HepG2 (cell line): ENCODE measurements around the gene ALDH1L2. TPM values are rescaled to one million over a fixed set of nuclear protein-coding genes. Genes with fewer than 3 reads are reported as not detected.
A peak's percentile ranks its signal among the peaks of the same experiment; 100 is the strongest.

Experiments used
- ATAC-seq: fragments of 200-7000 bp; cut with Tn5 transposase; 3 replicates; pipeline ENCODE4 v1.9.1; 2020; ENCODE audit warnings: mild to moderate bottlenecking, moderate library complexity
- BruUV-seq: library from RNA; stranded (reverse); fragments of 400-500 nt; replicated peaks from 2 replicates; lab custom pipeline; 2021; lab: Mats Ljungman, UMichigan
- CTCF ChIA-PET: fragments of 300-600 bp; formaldehyde crosslinking; extraction: SDS; loops from one replicate; lab custom pipeline; 2021; ENCODE audit warnings: low total read pairs, inconsistent platforms, low intra/inter-chr PET ratio; lab: Yijun Ruan, JAX
- POLR2A ChIA-PET: fragments of 350-600 bp; sonication (Branson Sonifier 250); formaldehyde crosslinking; loops from one replicate; lab custom pipeline; 2020; ENCODE audit warnings: antibody characterized with exemption, inconsistent platforms; lab: Yijun Ruan, JAX
- DNase-seq: peaks from one replicate; pipeline ENCODE4 v3.0.0-alpha.2; 2015; ENCODE audit warnings: low spot score
- FAIRE-seq: peaks from 3 replicates; lab custom pipeline; 2011; peaks lifted over from hg19 to GRCh38; lab: Jason Lieb, UNC
- H2AFZ ChIP-seq: one replicate; pipeline ENCODE4 v1.6.1; 2011; ENCODE audit warnings: low read length, inconsistent platforms
- H3K27ac ChIP-seq: fragments of 300-600 bp; 3 replicates; pipeline ENCODE4 v1.8.0; 2011; ENCODE audit warnings: mixed run types, mild to moderate bottlenecking, mixed read lengths, low read length, inconsistent platforms; ENCODE audit not compliant: insufficient read depth; ENCODE audit errors: extremely low read length
- H3K27me3 ChIP-seq, 2 experiments: fragments of 200-600 bp in 1 of 2; 2 replicates in 1 of 2; 3 replicates in 1 of 2; pipeline versions ENCODE4 v1.6.0 to v1.8.0; 2011; ENCODE audit warnings: low read length in 2 of 2, mild to moderate bottlenecking in 2 of 2, moderate library complexity in 2 of 2, inconsistent platforms in 1 of 2; ENCODE audit not compliant: insufficient read depth in 2 of 2, control insufficient read depth in 1 of 2
- H3K36me3 ChIP-seq, 2 experiments: fragments of 200-600 bp in 1 of 2; replicated peaks in 1 of 2; 2 replicates in 1 of 2; 3 replicates in 1 of 2; pipeline versions ENCODE4 v1.5.1 to v1.8.0; 2011; ENCODE audit warnings: low read length in 2 of 2, inconsistent platforms in 1 of 2; ENCODE audit not compliant: insufficient read depth in 2 of 2, control insufficient read depth in 1 of 2
- H3K4me1 ChIP-seq: 2 replicates; pipeline ENCODE4 v1.5.1; 2012; ENCODE audit warnings: low read length, inconsistent platforms; ENCODE audit not compliant: insufficient read depth
- H3K4me2 ChIP-seq: 2 replicates; pipeline ENCODE4 v1.6.0; 2011; ENCODE audit warnings: low read depth, low read length, inconsistent platforms
- H3K4me3 ChIP-seq, 3 experiments: fragments of 200-600 bp in 1 of 3; sonication (generic), shearing (Covaris generic) in 1 of 3; replicated peaks in 1 of 3; 2 replicates each; pipeline ENCODE4 v1.5.1; 2011 to 2016; ENCODE audit warnings: low read length in 3 of 3, inconsistent platforms in 2 of 3, low read depth in 2 of 3, mild to moderate bottlenecking in 2 of 3, control low read depth in 1 of 3, mixed read lengths in 1 of 3; ENCODE audit not compliant: insufficient read depth in 1 of 3
- H3K79me2 ChIP-seq: one replicate; pipeline ENCODE4 v1.6.1; 2011; ENCODE audit warnings: low read length, inconsistent platforms; ENCODE audit not compliant: insufficient read depth
- H3K9ac ChIP-seq: 2 replicates; pipeline ENCODE4 v1.6.0; 2011; ENCODE audit warnings: mild to moderate bottlenecking, low read depth, low read length, inconsistent platforms; ENCODE audit not compliant: insufficient read depth
- H3K9me3 ChIP-seq: 2 replicates; pipeline ENCODE4 v1.5.1; 2012; ENCODE audit warnings: mild to moderate bottlenecking, low read length
- H4K20me1 ChIP-seq: 2 replicates; pipeline ENCODE4 v1.6.0; 2011; ENCODE audit warnings: inconsistent platforms, mild to moderate bottlenecking, low read length, moderate library complexity; ENCODE audit not compliant: insufficient read depth
- CEBPB ChIP-seq: IDR thresholded peaks from 2 replicates; pipeline ENCODE4 v1.6.1; 2011; ENCODE audit warnings: low read depth, low read length, improper control_type of control experiment, borderline replicate concordance
- DR1 ChIP-seq: sonication (generic); formaldehyde crosslinking; IDR thresholded peaks from 2 replicates; pipeline ENCODE4 v1.8.0; 2021; ENCODE audit warnings: mild to moderate bottlenecking, missing genetic modification reagents, inconsistent platforms
- MIXL1 ChIP-seq: IDR thresholded peaks from 2 replicates; pipeline ENCODE4 v1.6.1; 2016
- SP2 ChIP-seq: sonication (generic); formaldehyde crosslinking; IDR thresholded peaks from 2 replicates; pipeline ENCODE4 v1.5.1; 2020; ENCODE audit warnings: mild to moderate bottlenecking, missing genetic modification reagents
- ZKSCAN5 ChIP-seq: sonication (generic); formaldehyde crosslinking; IDR thresholded peaks from 2 replicates; pipeline ENCODE4 v1.5.1; 2020; ENCODE audit warnings: mild to moderate bottlenecking, missing genetic modification reagents
- ZNF333 ChIP-seq: sonication (generic); formaldehyde crosslinking; IDR thresholded peaks from 2 replicates; pipeline ENCODE4 v1.4.0; 2020; ENCODE audit warnings: mild to moderate bottlenecking, missing genetic modification reagents, borderline replicate concordance
- ZNF550 ChIP-seq: sonication (generic); formaldehyde crosslinking; IDR thresholded peaks from 2 replicates; pipeline ENCODE4 v1.4.0; 2020; ENCODE audit warnings: mild to moderate bottlenecking, missing genetic modification reagents, borderline replicate concordance
- WGBS: methylation state at CpG from one replicate; pipeline ENCODE4 v1.1.6; 2017; ENCODE audit warnings: low lambda C conversion rate; 5-methylcytosine and 5-hydroxymethylcytosine counted together
- in situ Hi-C: cut with HindIII; loops from 2 replicates; pipeline ENCODE4 v1.10.0; 2017; ENCODE audit warnings: low pct_unique_long_range_greater_than_20kb; ENCODE audit not compliant: extremely low pct_ligation_motif_present
- intact Hi-C: fragments of 100-400 bp; cut with micrococcal nuclease; formaldehyde crosslinking; loops from one replicate; pipeline ENCODE4 v1.10.0; 2022; ENCODE audit not compliant: unreplicated experiment
- polyA plus RNA-seq, 8 experiments: library from polyadenylated mRNA; depleted of rRNA in 3 of 8; stranded (reverse) in 7 of 8; unstranded in 1 of 8; fragments of >200 nt; fragmentation: Illumina TruSeq in 4 of 8; extraction: Trizol in 4 of 8; gene quantifications; 2 replicates each; pipeline versions ENCODE4 v1.2.1 to v1.2.3, GENCODE V29; 2011 to 2016; ENCODE audit warnings: low read depth in 4 of 8, missing spikeins in 1 of 8, mixed read lengths in 1 of 8; ENCODE audit not compliant: insufficient read depth in 1 of 8
- total RNA-seq, 5 experiments: library from RNA; depleted of rRNA; stranded (reverse); fragments of >200 nt; fragmentation: Illumina TruSeq; extraction: Trizol; gene quantifications; 2 replicates each; pipeline ENCODE4 v1.2.3, GENCODE V29; 2016; ENCODE audit warnings: low read depth in 1 of 5
- TF ChIP-seq, protein P1 (sequence below): sonication (generic); formaldehyde crosslinking; IDR thresholded peaks from 2 replicates; pipeline ENCODE4 v1.4.0; 2020; ENCODE audit warnings: missing genetic modification reagents

ALDH1L2 gene
- total and polyA plus RNA-seq, 2 of the 13 experiments (the other 11 are each of a cell fraction or from before 2014, with no cell fraction given), result 0.40 to 4.6 TPM

DNA sequence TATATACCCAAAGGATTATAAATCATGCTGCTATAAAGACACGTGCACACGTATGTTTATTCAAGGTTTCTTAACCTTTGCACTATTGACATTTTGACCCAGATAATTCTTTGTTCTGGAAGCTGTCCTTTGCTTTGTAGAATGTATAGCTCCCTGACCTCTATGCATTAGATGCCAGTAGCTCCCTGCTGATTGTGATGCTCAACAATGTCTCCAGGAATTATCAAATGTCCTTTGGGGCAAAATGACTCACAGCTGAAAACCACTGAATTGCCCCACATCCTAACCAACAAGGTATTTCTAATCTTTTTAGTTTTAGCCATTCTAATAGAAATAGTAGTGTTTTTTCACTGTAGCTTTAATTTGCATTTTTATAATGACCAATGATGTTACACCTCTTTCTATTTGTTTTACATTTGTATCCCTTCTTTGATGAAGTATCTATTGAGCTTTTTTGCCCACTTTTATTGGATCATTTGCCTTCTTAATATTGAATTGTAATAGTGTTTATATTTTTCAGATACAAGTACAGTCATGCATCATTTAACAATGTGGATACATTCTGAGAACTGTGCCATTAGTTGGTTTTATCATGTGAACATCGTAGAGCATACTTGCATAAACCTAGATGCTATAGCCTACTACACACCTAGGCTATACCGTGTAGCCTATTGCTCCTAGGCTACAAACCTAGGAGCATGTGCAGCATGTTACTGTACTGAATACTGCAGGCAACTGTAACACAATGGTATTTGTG is 108.5 kb downstream of the ALDH1L2 start (continued):
- TF ChIP-seq, protein P1, sequence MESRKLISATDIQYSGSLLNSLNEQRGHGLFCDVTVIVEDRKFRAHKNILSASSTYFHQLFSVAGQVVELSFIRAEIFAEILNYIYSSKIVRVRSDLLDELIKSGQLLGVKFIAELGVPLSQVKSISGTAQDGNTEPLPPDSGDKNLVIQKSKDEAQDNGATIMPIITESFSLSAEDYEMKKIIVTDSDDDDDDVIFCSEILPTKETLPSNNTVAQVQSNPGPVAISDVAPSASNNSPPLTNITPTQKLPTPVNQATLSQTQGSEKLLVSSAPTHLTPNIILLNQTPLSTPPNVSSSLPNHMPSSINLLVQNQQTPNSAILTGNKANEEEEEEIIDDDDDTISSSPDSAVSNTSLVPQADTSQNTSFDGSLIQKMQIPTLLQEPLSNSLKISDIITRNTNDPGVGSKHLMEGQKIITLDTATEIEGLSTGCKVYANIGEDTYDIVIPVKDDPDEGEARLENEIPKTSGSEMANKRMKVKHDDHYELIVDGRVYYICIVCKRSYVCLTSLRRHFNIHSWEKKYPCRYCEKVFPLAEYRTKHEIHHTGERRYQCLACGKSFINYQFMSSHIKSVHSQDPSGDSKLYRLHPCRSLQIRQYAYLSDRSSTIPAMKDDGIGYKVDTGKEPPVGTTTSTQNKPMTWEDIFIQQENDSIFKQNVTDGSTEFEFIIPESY (CRISPR knock-in tag), result no peak
- TF ChIP-seq ZNF333 (CRISPR knock-in tag), result no peak
- no peak for TF ChIP-seq DR1
- TF ChIP-seq, all 625 proteins: peak for 0

DNA sequence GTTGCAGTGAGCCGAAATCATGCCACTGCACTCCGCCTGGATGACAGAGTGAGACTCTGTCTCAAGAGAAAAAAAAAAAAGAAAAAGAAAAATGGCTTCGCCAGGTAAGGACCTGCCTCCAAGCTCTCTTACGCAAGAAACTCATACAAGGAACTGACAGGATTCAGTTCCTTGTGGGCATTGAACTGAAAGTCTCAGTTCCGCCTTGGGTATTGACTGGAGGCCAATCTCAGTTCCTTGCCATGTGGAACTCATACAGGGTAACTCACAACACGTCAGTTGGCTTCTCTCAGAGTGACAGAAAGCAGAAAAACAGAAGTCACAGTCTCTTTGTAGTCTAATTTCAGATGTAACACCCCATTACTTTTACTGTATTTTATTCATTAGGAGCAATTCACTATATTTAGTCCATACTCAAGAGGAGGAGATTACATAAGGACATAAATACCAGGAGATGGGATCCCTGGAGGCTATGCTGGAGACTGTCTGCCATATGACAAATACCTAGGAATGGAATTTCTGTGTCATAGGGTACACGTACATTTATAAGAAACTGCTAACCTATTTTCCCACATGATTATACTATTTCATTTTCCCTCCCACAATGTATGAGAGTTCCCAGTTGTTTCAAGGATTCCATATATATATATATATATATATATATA is 109.5 kb downstream of the ALDH1L2 start:
- H3K79me2 ChIP-seq, result no peaks in the 10 kb centered on the region
- no TSS peak for BruUV-seq
- WGBS, result 70% methylated on average over 7 of the region's 7 CpGs
- ChIA-PET POLR2A (no interaction called here), CTCF (no interaction called here)
- in situ Hi-C loops (loop anchor here (25.0 kb wide), 1 partner anchor 413 kb away; no protein-coding TSS in a partner anchor), intact Hi-C loops (no loop called here)
- no peak overlapping the region for H3K9ac ChIP-seq
- no peak overlapping the region for H3K27ac ChIP-seq
- H2AFZ ChIP-seq, result no peak overlapping the region
- DNase-seq (no peak), ATAC-seq (no peak), FAIRE-seq (no peak)
- H3K4me2 ChIP-seq, result no peak overlapping the region
- no peaks in the 10 kb centered on the region for H3K9me3 ChIP-seq
- no peaks in the 10 kb centered on the region for H3K36me3 ChIP-seq
- no peaks in the 10 kb centered on the region for H4K20me1 ChIP-seq
- TF ChIP-seq MIXL1 (CRISPR knock-in tag), result no peak
- TF ChIP-seq ZNF550 (CRISPR knock-in tag), result no peak
- TF ChIP-seq SP2 (CRISPR knock-in tag), result no peak
- 0 out of 2 replicates have a peak, but pooled peaks have one; percentile 16 for TF ChIP-seq CEBPB
- no peak for TF ChIP-seq ZKSCAN5 (CRISPR knock-in tag)
- no peaks in the 10 kb centered on the region for H3K4me1 ChIP-seq
- peaks cover 0 to 1% of the 10 kb centered on the region in 2 experiments; a peak in 1 of 5 replicates for H3K27me3 ChIP-seq
- no peak overlapping the region for H3K4me3 ChIP-seq
